GM13976 (cell line): Measurements from ENCODE around the gene NOTCH1.

Experiments
- DNase-seq: peaks from one replicate; pipeline ENCODE4 v3.0.0; 2012; ENCODE audit warnings: low spot score
- CTCF ChIP-seq: IDR thresholded peaks from 2 replicates; pipeline ENCODE4 v1.5.1; 2012; ENCODE audit warnings: borderline replicate concordance, mild to moderate bottlenecking; ENCODE audit not compliant: insufficient read depth; ENCODE audit errors: extremely low read depth, missing control alignments, control extremely low read depth
- in situ Hi-C: fragments of 300-500 bp; cut with MboI; formaldehyde crosslinking; loops from one replicate; pipeline ENCODE4 v1.12.0; 2022; ENCODE audit warnings: low sequenced_read_pairs, mixed read lengths, inconsistent platforms; ENCODE audit not compliant: unreplicated experiment

NOTCH1 gene

GRCh38 chr9:136536051-136536720, 9.7 kb downstream of the NOTCH1 start:
- in situ Hi-C loops: no loop called here
- TF ChIP-seq CTCF: no peak
- no peak for DNase-seq

GRCh38 chr9:136535070-136535469, 10.8 kb downstream of the NOTCH1 start:
- DNase-seq: no peak
- no peak for TF ChIP-seq CTCF
- in situ Hi-C loops: no loop called here

- no peak for TF ChIP-seq CTCF
- in situ Hi-C loops: no loop called here
- DNase-seq: no peak
Observed at GRCh38 chr9:136534366-136534765, 11.5 kb downstream of the NOTCH1 start.

GRCh38 chr9:136533775-136534157, 12.1 kb downstream of the NOTCH1 start:
- no peak for TF ChIP-seq CTCF
- in situ Hi-C loops: no loop called here
- DNase-seq: no peak

- in situ Hi-C loops: no loop called here
Observed at GRCh38 chr9:136532799-136533774, 12.8 kb downstream of the NOTCH1 start.

More at GRCh38 chr9:136532799-136533774, 12.8 kb downstream of the NOTCH1 start:
- peak; percentile 77 for DNase-seq
- no peak for TF ChIP-seq CTCF
